Neural progenitor cell (in vitro differentiated cells): ENCODE data around the gene RIOK3. TPM values are rescaled to one million over a fixed set of nuclear protein-coding genes. Genes with fewer than 3 reads are reported as not detected.

Experiments used
- DNase-seq: peaks from one replicate; pipeline ENCODE4 v3.0.0-alpha.2; 2016; ENCODE audit warnings: low spot score
- H2AFZ ChIP-seq: fragments of 200-600 bp; sonication (generic); replicated peaks from 2 replicates; pipeline ENCODE4 v1.6.1; 2016; ENCODE audit warnings: antibody characterized with exemption
- H3F3A ChIP-seq: fragments of 200-600 bp; sonication (generic); 2 replicates; pipeline ENCODE4 v1.6.1; 2016; ENCODE audit warnings: antibody characterized with exemption, low read depth
- H3K27ac ChIP-seq: fragments of 200-600 bp; sonication (generic); 2 replicates; pipeline ENCODE4 v1.5.1; 2016; ENCODE audit warnings: mild to moderate bottlenecking
- H3K27me3 ChIP-seq: fragments of 200-600 bp; sonication (generic); 2 replicates; pipeline ENCODE4 v1.6.1; 2016; ENCODE audit warnings: mild to moderate bottlenecking, moderate library complexity
- H3K36me3 ChIP-seq: fragments of 200-600 bp; sonication (generic); 2 replicates; pipeline ENCODE4 v1.5.1; 2016
- H3K4me1 ChIP-seq: fragments of 200-600 bp; sonication (generic); 2 replicates; pipeline ENCODE4 v1.6.1; 2016; ENCODE audit warnings: mixed run types
- H3K4me2 ChIP-seq: fragments of 200-600 bp; sonication (generic); 2 replicates; pipeline ENCODE4 v1.6.1; 2016
- H3K4me3 ChIP-seq: fragments of 200-600 bp; sonication (generic); 2 replicates; pipeline ENCODE4 v1.5.1; 2016
- H3K79me2 ChIP-seq: fragments of 200-600 bp; sonication (generic); 2 replicates; pipeline ENCODE4 v1.6.1; 2016; ENCODE audit warnings: low read depth
- H3K9ac ChIP-seq: fragments of 200-600 bp; sonication (generic); 2 replicates; pipeline ENCODE4 v1.6.1; 2016
- H3K9me3 ChIP-seq: fragments of 200-600 bp; sonication (generic); 2 replicates; pipeline ENCODE4 v1.5.1; 2016; ENCODE audit warnings: low read depth
- H4K20me1 ChIP-seq: fragments of 200-600 bp; sonication (generic); 2 replicates; pipeline ENCODE4 v1.6.1; 2016; ENCODE audit warnings: low read depth
- H3K27ac Mint-ChIP-seq: 3 replicates; pipeline ENCODE4 v1.8.0; 2021; ENCODE audit warnings: mixed read lengths
- H3K27me3 Mint-ChIP-seq: 2 replicates; pipeline ENCODE4 v1.8.0; 2022; ENCODE audit warnings: low read depth, mild to moderate bottlenecking, inconsistent platforms, moderate library complexity, mixed read lengths; ENCODE audit not compliant: insufficient read depth
- H3K36me3 Mint-ChIP-seq: 3 replicates; pipeline ENCODE4 v1.8.0; 2021; ENCODE audit warnings: mixed read lengths
- H3K4me1 Mint-ChIP-seq: 3 replicates; pipeline ENCODE4 v1.8.0; 2021; ENCODE audit warnings: mixed read lengths
- H3K4me3 Mint-ChIP-seq: 3 replicates; pipeline ENCODE4 v1.8.0; 2021; ENCODE audit warnings: mild to moderate bottlenecking, moderate library complexity, mixed read lengths
- H3K9me3 Mint-ChIP-seq: 3 replicates; pipeline ENCODE4 v1.8.0; 2020; ENCODE audit warnings: mixed read lengths
- CTCF ChIP-seq: fragments of 200-600 bp; sonication (generic); IDR thresholded peaks from 2 replicates; pipeline ENCODE4 v1.5.1; 2017; ENCODE audit warnings: antibody characterized with exemption, mild to moderate bottlenecking
- EZH2 ChIP-seq: fragments of 200-600 bp; sonication (generic); IDR thresholded peaks from 2 replicates; pipeline ENCODE4 v1.6.1; 2017; ENCODE audit warnings: antibody characterized with exemption, mild to moderate bottlenecking, moderate library complexity
- EZH2phosphoT487 ChIP-seq: fragments of 200-600 bp; sonication (generic); IDR thresholded peaks from 2 replicates; pipeline ENCODE4 v1.6.1; 2017; ENCODE audit warnings: antibody characterized with exemption
- total RNA-seq: library from RNA; depleted of rRNA; stranded (reverse); fragments of >200 nt; gene quantifications from 2 replicates; pipeline ENCODE4 v1.2.3, GENCODE V29; 2015; ENCODE audit warnings: low replicate concordance

Gene RIOK3
- total RNA-seq, 1 donor from 2014 or later: 77.5 TPM

- no peaks in the 10 kb centered on the region for H3K4me1 Mint-ChIP-seq
Observed at GRCh38 chr18:23470620-23471387, 17.7 kb downstream of the RIOK3 start.

GRCh38 chr18:23471486-23471885 lies 18.4 kb downstream of the RIOK3 start:
- Histone ChIP-seq H3K79me2 (no peaks in the 10 kb centered on the region), H3F3A (no peaks in the 10 kb centered on the region), H3K36me3 (peaks cover 17% of the 10 kb centered on the region), H3K9me3 (no peaks in the 10 kb centered on the region), H3K27ac (no peak overlapping the region), H3K4me3 (no peak overlapping the region), H3K4me2 (no peak overlapping the region), H2AFZ (no peak overlapping the region), H3K9ac (no peak overlapping the region), H3K27me3 (no peaks in the 10 kb centered on the region), H4K20me1 (no peaks in the 10 kb centered on the region), H3K4me1 (peaks cover 8% of the 10 kb centered on the region)
- H3K27me3 Mint-ChIP-seq: peaks cover 2% of the 10 kb centered on the region
- TF ChIP-seq EZH2phosphoT487 (no peak), CTCF (no peak), EZH2 (no peak)
- no peaks in the 10 kb centered on the region for H3K9me3 Mint-ChIP-seq
- no peak overlapping the region for H3K27ac Mint-ChIP-seq
- no peak overlapping the region for H3K4me3 Mint-ChIP-seq
- H3K4me1 Mint-ChIP-seq: no peaks in the 10 kb centered on the region
- DNase-seq: no peak
- H3K36me3 Mint-ChIP-seq: peaks cover 20% of the 10 kb centered on the region

More at GRCh38 chr18:23470620-23471387, 17.7 kb downstream of the RIOK3 start:
- Histone ChIP-seq H3K9me3 (no peaks in the 10 kb centered on the region), H3K79me2 (no peaks in the 10 kb centered on the region), H3K27ac (no peak overlapping the region), H3K4me2 (no peak overlapping the region), H4K20me1 (no peaks in the 10 kb centered on the region), H3K4me3 (no peak overlapping the region), H3K9ac (no peak overlapping the region), H3K36me3 (peaks cover 19% of the 10 kb centered on the region), H3F3A (no peaks in the 10 kb centered on the region), H3K27me3 (no peaks in the 10 kb centered on the region), H2AFZ (no peak overlapping the region), H3K4me1 (peaks cover 8% of the 10 kb centered on the region)
- Mint-ChIP-seq H3K27ac (no peak overlapping the region), H3K27me3 (peaks cover under 1% of the 10 kb centered on the region), H3K9me3 (no peaks in the 10 kb centered on the region), H3K4me3 (no peak overlapping the region), H3K36me3 (peaks cover 20% of the 10 kb centered on the region)
- no peak for TF ChIP-seq CTCF
- TF ChIP-seq EZH2: no peak
- no peak for DNase-seq

- H2AFZ ChIP-seq: no peak overlapping the region
- H3K79me2 ChIP-seq: no peaks in the 10 kb centered on the region
- H3K27ac ChIP-seq: no peak overlapping the region
- no peak overlapping the region for H3K4me2 ChIP-seq
- H3K9ac ChIP-seq: no peak overlapping the region
- DNase-seq: no peak
- H3F3A ChIP-seq: peaks cover 9% of the 10 kb centered on the region
- Mint-ChIP-seq H3K27me3 (peaks cover 4% of the 10 kb centered on the region), H3K4me3 (no peak overlapping the region), H3K4me1 (peaks cover 4% of the 10 kb centered on the region), H3K9me3 (no peaks in the 10 kb centered on the region), H3K36me3 (peaks cover 13% of the 10 kb centered on the region), H3K27ac (no peak overlapping the region)
- no peak for TF ChIP-seq EZH2phosphoT487
- no peak for TF ChIP-seq EZH2
- TF ChIP-seq CTCF: no peak
- H3K36me3 ChIP-seq: peaks cover 6% of the 10 kb centered on the region
- no peaks in the 10 kb centered on the region for H3K27me3 ChIP-seq
- H3K9me3 ChIP-seq: no peaks in the 10 kb centered on the region
- no peak overlapping the region for H3K4me3 ChIP-seq
- no peaks in the 10 kb centered on the region for H4K20me1 ChIP-seq
- peaks cover 1% of the 10 kb centered on the region for H3K4me1 ChIP-seq
Observed at GRCh38 chr18:23479829-23480505, 26.9 kb downstream of the RIOK3 start.
